WTC11 (cell line): Measurements from ENCODE around the gene L1TD1. TPM values are rescaled to one million over a fixed set of nuclear protein-coding genes. Genes with fewer than 3 reads are reported as not detected.
"Not testable (repeated sequence)": the region's sequence is repeated elsewhere in the genome, so short reads cannot be mapped to it uniquely, and the experiment has no call there.

Source experiments
- ATAC-seq: fragments of 200-7000 bp; cut with Tn5 transposase; 2 replicates; pipeline ENCODE4 v1.10.0; 2021; ENCODE audit warnings: mild to moderate bottlenecking, moderate library complexity
- CTCF ChIA-PET: fragments of 300-600 bp; sonication (Branson Sonifier 250); formaldehyde crosslinking; loops from one replicate; lab custom pipeline; 2021; ENCODE audit warnings: antibody characterized with exemption; lab: Charles Lee
- POLR2A ChIA-PET: fragments of 350-600 bp; sonication (Branson Sonifier 250); formaldehyde crosslinking; loops from one replicate; lab custom pipeline; 2021; ENCODE audit warnings: antibody characterized with exemption; lab: Charles Lee
- DNase-seq: peaks from one replicate; pipeline ENCODE4 v3.0.0; 2021; ENCODE audit warnings: low spot score
- H3K27ac Mint-ChIP-seq: 2 replicates; pipeline ENCODE4 v1.8.0; 2021; ENCODE audit warnings: mixed read lengths
- H3K27me3 Mint-ChIP-seq: 2 replicates; pipeline ENCODE4 v1.8.0; 2021; ENCODE audit warnings: low read depth, mild to moderate bottlenecking, moderate library complexity, mixed read lengths
- H3K36me3 Mint-ChIP-seq: 2 replicates; pipeline ENCODE4 v1.8.0; 2021; ENCODE audit warnings: mixed read lengths
- H3K4me1 Mint-ChIP-seq: 2 replicates; pipeline ENCODE4 v1.8.0; 2022; ENCODE audit warnings: mixed read lengths
- H3K4me3 Mint-ChIP-seq: 2 replicates; pipeline ENCODE4 v1.8.0; 2021; ENCODE audit warnings: mild to moderate bottlenecking, moderate library complexity, mixed read lengths
- H3K9me3 Mint-ChIP-seq: 2 replicates; pipeline ENCODE4 v1.8.0; 2021; ENCODE audit warnings: mixed read lengths
- AFF4 ChIP-seq: sonication (generic); formaldehyde crosslinking; IDR thresholded peaks from 2 replicates; pipeline ENCODE4 v1.8.1; 2023; ENCODE audit warnings: mild to moderate bottlenecking, missing genetic modification reagents, borderline replicate concordance
- ATF1 ChIP-seq: sonication (generic); formaldehyde crosslinking; IDR thresholded peaks from 2 replicates; pipeline ENCODE4 v1.8.1; 2023; ENCODE audit warnings: mild to moderate bottlenecking, moderate library complexity, missing genetic modification reagents
- CBFB ChIP-seq: sonication (generic); formaldehyde crosslinking; IDR thresholded peaks from 2 replicates; pipeline ENCODE4 v1.8.1; 2022; ENCODE audit warnings: mild to moderate bottlenecking, low read depth, missing genetic modification reagents
- CREB1 ChIP-seq: sonication (generic); formaldehyde crosslinking; IDR thresholded peaks from 2 replicates; pipeline ENCODE4 v1.8.0; 2023; ENCODE audit warnings: mild to moderate bottlenecking, missing genetic modification reagents
- CTCF ChIP-seq: fragments of 200-600 bp; IDR thresholded peaks from 2 replicates; pipeline ENCODE4 v1.8.0; 2022; ENCODE audit warnings: antibody characterized with exemption
- E2F1 ChIP-seq: sonication (generic); formaldehyde crosslinking; IDR thresholded peaks from 2 replicates; pipeline ENCODE4 v1.8.0; 2022; ENCODE audit warnings: mild to moderate bottlenecking, missing genetic modification reagents
- ESRRA ChIP-seq: sonication (generic); formaldehyde crosslinking; IDR thresholded peaks from 2 replicates; pipeline ENCODE4 v1.8.1; 2022; ENCODE audit warnings: mild to moderate bottlenecking, missing genetic modification reagents, borderline replicate concordance
- FOXJ3 ChIP-seq: sonication (generic); formaldehyde crosslinking; IDR thresholded peaks from 2 replicates; pipeline ENCODE4 v1.9.0; 2021; ENCODE audit warnings: missing genetic modification reagents, mild to moderate bottlenecking, borderline replicate concordance
- FOXK1 ChIP-seq: sonication (generic); formaldehyde crosslinking; IDR thresholded peaks from 2 replicates; pipeline ENCODE4 v1.8.0; 2022; ENCODE audit warnings: mild to moderate bottlenecking, moderate library complexity, missing genetic modification reagents
- GTF2I ChIP-seq: fragments of 250-450 bp; sonication (Bioruptor Pico); conservative IDR thresholded peaks from 2 replicates; pipeline ENCODE4 v1.4.0; 2021; ENCODE audit warnings: mild to moderate bottlenecking
- MXD4 ChIP-seq: fragments of 250-450 bp; sonication (Bioruptor Pico); IDR thresholded peaks from 2 replicates; pipeline ENCODE4 v1.8.0; 2021; ENCODE audit warnings: mild to moderate bottlenecking, moderate library complexity, borderline replicate concordance
- NR2C2 ChIP-seq: sonication (generic); formaldehyde crosslinking; IDR thresholded peaks from 2 replicates; pipeline ENCODE4 v1.8.0; 2022; ENCODE audit warnings: mild to moderate bottlenecking, missing genetic modification reagents
- PRRX2 ChIP-seq: fragments of 250-450 bp; sonication (Bioruptor Pico); IDR thresholded peaks from 2 replicates; pipeline ENCODE4 v1.8.0; 2021; ENCODE audit warnings: mild to moderate bottlenecking
- ZMAT4 ChIP-seq: fragments of 250-450 bp; sonication (Bioruptor Pico); IDR thresholded peaks from 2 replicates; pipeline ENCODE4 v1.9.0; 2021; ENCODE audit warnings: mild to moderate bottlenecking
- ZNF121 ChIP-seq: sonication (generic); formaldehyde crosslinking; IDR thresholded peaks from 2 replicates; pipeline ENCODE4 v1.8.0; 2023; ENCODE audit warnings: missing genetic modification reagents
- ZNF138 ChIP-seq: sonication (generic); formaldehyde crosslinking; conservative IDR thresholded peaks from 2 replicates; pipeline ENCODE4 v1.8.1; 2022; ENCODE audit warnings: mild to moderate bottlenecking, moderate library complexity, missing genetic modification reagents
- ZNF317 ChIP-seq: sonication (generic); formaldehyde crosslinking; IDR thresholded peaks from 2 replicates; pipeline ENCODE4 v1.8.1; 2023; ENCODE audit warnings: low read depth, mild to moderate bottlenecking, moderate library complexity, missing genetic modification reagents, borderline replicate concordance
- ZSCAN18 ChIP-seq: fragments of 250-450 bp; sonication (Bioruptor Pico); IDR thresholded peaks from 2 replicates; pipeline ENCODE4 v2.1.2; 2022; ENCODE audit warnings: mild to moderate bottlenecking, moderate library complexity
- total RNA-seq: library from RNA; stranded (reverse); gene quantifications from 3 replicates; pipeline ENCODE4 v1.2.3, GENCODE V29; 2021

The L1TD1 gene
- total RNA-seq, 1 experiment from 2014 or later, result 319 TPM

- TF ChIP-seq MXD4 (CRISPR knock-in tag) (no peak), ZNF317 (CRISPR knock-in tag) (no peak), ZNF138 (CRISPR knock-in tag) (no peak), ATF1 (CRISPR knock-in tag) (no peak), ZSCAN18 (CRISPR knock-in tag) (no peak)
These were observed 43.9 kb downstream of the L1TD1 start (continued) for GRCh38 chr1:62238507-62238906.

GRCh38 chr1:62239652-62240403 lies 45.2 kb downstream of the L1TD1 start:
- H3K27me3 Mint-ChIP-seq, CTCF ChIA-PET, H3K27ac Mint-ChIP-seq, ATAC-seq, DNase-seq, H3K4me3 Mint-ChIP-seq, POLR2A ChIA-PET: not testable (repeated sequence)
- peaks cover 31% of the 10 kb centered on the region for H3K4me1 Mint-ChIP-seq
- peaks cover 13% of the 10 kb centered on the region for H3K36me3 Mint-ChIP-seq
- TF ChIP-seq GTF2I, result peak; percentile 41; the same call in 1 of the 2 replicates
- peaks cover 14% of the 10 kb centered on the region for H3K9me3 Mint-ChIP-seq

GRCh38 chr1:62240651-62241370 lies 46.2 kb downstream of the L1TD1 start:
- Mint-ChIP-seq H3K9me3 (peaks cover 15% of the 10 kb centered on the region), H3K4me1 (peaks cover 33% of the 10 kb centered on the region), H3K27me3 (peaks cover 5% of the 10 kb centered on the region), H3K4me3 (no peak overlapping the region), H3K36me3 (peaks cover 16% of the 10 kb centered on the region)
- POLR2A ChIA-PET, result interaction anchor here (0.7 kb wide), 1 partner anchor 23 kb away, joined by 3 read pairs; no protein-coding TSS in a partner anchor
- CTCF ChIA-PET, result no interaction called here
- ATAC-seq, result no peak
- TF ChIP-seq PRRX2 (CRISPR knock-in tag) (no peak), CREB1 (CRISPR knock-in tag) (no peak), FOXJ3 (no peak), FOXK1 (CRISPR knock-in tag) (no peak), ESRRA (CRISPR knock-in tag) (no peak), CBFB (CRISPR knock-in tag) (no peak), NR2C2 (no peak), AFF4 (CRISPR knock-in tag) (no peak), CTCF (no peak), ZMAT4 (CRISPR knock-in tag) (no peak), ZNF121 (no peak), E2F1 (CRISPR knock-in tag) (no peak)
- TF ChIP-seq, all 79 proteins: peak for 0
- H3K27ac Mint-ChIP-seq, result no peak overlapping the region
- no peak for DNase-seq
